HCT116 (cell line): Measurements from ENCODE around the gene PIK3CD. TPM values are rescaled to one million over a fixed set of nuclear protein-coding genes. Genes with fewer than 3 reads are reported as not detected.

Source experiments
- ATAC-seq: fragments of 200-7000 bp; cut with Tn5 transposase; 2 replicates; pipeline ENCODE4 v1.9.1; 2020; ENCODE audit warnings: mild to moderate bottlenecking, moderate library complexity
- BruUV-seq: library from RNA; stranded (reverse); fragments of 400-500 nt; replicated peaks from 2 replicates; lab custom pipeline; 2021; lab: Mats Ljungman, UMichigan
- CTCF ChIA-PET: fragments of 300-600 bp; sonication (Branson Sonifier 250); formaldehyde crosslinking; loops from one replicate; lab custom pipeline; 2021; ENCODE audit warnings: antibody characterized with exemption; lab: Charles Lee
- POLR2A ChIA-PET: fragments of 300-600, 350-600 bp; sonication (Branson Sonifier 250); formaldehyde crosslinking; loops from one replicate; lab custom pipeline; 2021; ENCODE audit warnings: antibody characterized with exemption; lab: Charles Lee
- RAD21 ChIA-PET, 2 experiments: fragments of 300-600 bp; sonication (Branson Sonifier 250); formaldehyde crosslinking; loops; one replicate each; lab custom pipeline; 2023; ENCODE audit warnings: low total read pairs in 2 of 2; ENCODE audit not compliant: uncharacterized antibody in 2 of 2, unreplicated experiment in 2 of 2, low non-redundant PET in 1 of 2; lab: Charles Lee
- DNase-seq: peaks from one replicate; pipeline ENCODE4 v3.0.0-alpha.2; 2010; ENCODE audit warnings: low read depth, low spot score
- H2AFZ ChIP-seq: fragments of 200-600 bp; shearing (Covaris generic), sonication (generic); 2 replicates; pipeline ENCODE4 v1.6.1; 2017; ENCODE audit warnings: low read depth, mixed run types, mixed read lengths, antibody characterized with exemption, low read length; ENCODE audit not compliant: poor library complexity, severe bottlenecking
- H3K27ac ChIP-seq: 2 replicates; pipeline ENCODE4 v1.5.1; 2012; ENCODE audit warnings: low read depth, low read length
- H3K27me3 ChIP-seq: fragments of 200-600 bp; sonication (generic); 2 replicates; pipeline ENCODE4 v1.6.1; 2016; ENCODE audit warnings: mixed run types, low read length, mixed read lengths; ENCODE audit not compliant: insufficient read depth
- H3K36me3 ChIP-seq, 2 experiments: fragments of 200-500 bp in 1 of 2; fragments of 200-600 bp in 1 of 2; sonication (Bioruptor generic) in 1 of 2; sonication (generic) in 1 of 2; 2 replicates each; pipeline versions ENCODE4 v1.5.1 to v1.6.1; 2014 to 2016; ENCODE audit warnings: low read length in 2 of 2, inconsistent platforms in 1 of 2, mixed read lengths in 1 of 2, mixed run types in 1 of 2; ENCODE audit not compliant: insufficient read depth in 2 of 2, control insufficient read depth in 1 of 2
- H3K4me1 ChIP-seq, 2 experiments: fragments of 200-600 bp in 1 of 2; sonication (generic) in 1 of 2; 2 replicates each; pipeline versions ENCODE4 v1.5.1 to v1.6.1; 2012 to 2017; ENCODE audit warnings: low read length in 2 of 2, inconsistent platforms in 1 of 2, mild to moderate bottlenecking in 1 of 2, mixed read lengths in 1 of 2, mixed run types in 1 of 2, moderate library complexity in 1 of 2; ENCODE audit not compliant: insufficient read depth in 2 of 2, control insufficient read depth in 1 of 2
- H3K4me2 ChIP-seq: fragments of 200-600 bp; sonication (generic); 2 replicates; pipeline ENCODE4 v1.6.1; 2017; ENCODE audit warnings: mixed run types, low read length, mixed read lengths
- H3K4me3 ChIP-seq, 2 experiments: fragments of 200-600 bp in 1 of 2; sonication (generic) in 1 of 2; replicated peaks in 1 of 2; 2 replicates each; pipeline ENCODE4 v1.5.1; 2011 to 2016; ENCODE audit warnings: low read length in 2 of 2, control low read depth in 1 of 2, low read depth in 1 of 2, mild to moderate bottlenecking in 1 of 2, mixed read lengths in 1 of 2, mixed run types in 1 of 2
- H3K79me2 ChIP-seq: fragments of 200-600 bp; sonication (generic); 2 replicates; pipeline ENCODE4 v1.6.1; 2017; ENCODE audit warnings: mild to moderate bottlenecking, mixed run types, low read length, moderate library complexity, mixed read lengths; ENCODE audit not compliant: insufficient read depth
- H3K9ac ChIP-seq: fragments of 200-600 bp; sonication (generic); 2 replicates; pipeline ENCODE4 v1.6.1; 2016; ENCODE audit warnings: low read length, mixed read lengths
- H3K9me2 ChIP-seq: fragments of 200-600 bp; sonication (generic), shearing (Covaris generic); 2 replicates; pipeline ENCODE4 v1.6.1; 2017; ENCODE audit warnings: mixed run types, mild to moderate bottlenecking, moderate library complexity; ENCODE audit not compliant: insufficient read depth
- H3K9me3 ChIP-seq, 2 experiments: fragments of 200-500 bp in 1 of 2; fragments of 200-600 bp in 1 of 2; sonication (Bioruptor generic) in 1 of 2; sonication (generic) in 1 of 2; 2 replicates each; pipeline ENCODE4 v1.6.1; 2014 to 2017; ENCODE audit warnings: low read length in 2 of 2, mixed read lengths in 2 of 2, inconsistent platforms in 1 of 2, low read depth in 1 of 2, mild to moderate bottlenecking in 1 of 2, mixed run types in 1 of 2, moderate library complexity in 1 of 2; ENCODE audit not compliant: control insufficient read depth in 1 of 2, insufficient read depth in 1 of 2
- H4K20me1 ChIP-seq: fragments of 200-600 bp; sonication (generic), shearing (Covaris generic); 2 replicates; pipeline ENCODE4 v1.6.1; 2017; ENCODE audit warnings: mixed run types, mild to moderate bottlenecking, moderate library complexity; ENCODE audit not compliant: insufficient read depth
- CEBPB ChIP-seq: IDR thresholded peaks from 2 replicates; pipeline ENCODE4 v1.6.1; 2012; ENCODE audit warnings: low read depth
- EGR1 ChIP-seq: IDR thresholded peaks from 2 replicates; pipeline ENCODE4 v1.6.1; 2012; ENCODE audit warnings: low read depth
- ELF1 ChIP-seq: IDR thresholded peaks from 2 replicates; pipeline ENCODE4 v1.6.1; 2012; ENCODE audit warnings: low read depth, borderline replicate concordance
- EZH2 ChIP-seq: fragments of 200-600 bp; sonication (generic); IDR thresholded peaks from 2 replicates; pipeline ENCODE4 v1.6.1; 2017; ENCODE audit warnings: antibody characterized with exemption, mixed run types
- EZH2phosphoT487 ChIP-seq: fragments of 200-600 bp; IDR thresholded peaks from 2 replicates; pipeline ENCODE4 v1.6.1; 2018; ENCODE audit warnings: antibody characterized with exemption, borderline replicate concordance
- JUND ChIP-seq: IDR thresholded peaks from 2 replicates; pipeline ENCODE4 v1.6.1; 2012
- POLR2A ChIP-seq: IDR thresholded peaks from 2 replicates; pipeline ENCODE4 v1.7.0; 2011; ENCODE audit warnings: borderline replicate concordance; ENCODE audit not compliant: insufficient read depth, insufficient read length; ENCODE audit errors: extremely low read depth
- RAD21 ChIP-seq: IDR thresholded peaks from 2 replicates; pipeline ENCODE4 v1.6.1; 2012; ENCODE audit warnings: low read depth, mild to moderate bottlenecking
- SP1 ChIP-seq: IDR thresholded peaks from 2 replicates; pipeline ENCODE4 v1.6.1; 2012; ENCODE audit warnings: low read depth
- SRF ChIP-seq: IDR thresholded peaks from 2 replicates; pipeline ENCODE4 v1.6.1; 2012; ENCODE audit warnings: low read depth
- ZFX ChIP-seq: fragments of 450-650 bp; IDR thresholded peaks from 2 replicates; pipeline ENCODE4 v1.6.1; 2017
- ZNF274 ChIP-seq: fragments of 200-500 bp; sonication (Bioruptor generic); IDR thresholded peaks from 2 replicates; pipeline ENCODE4 v1.6.1; 2014; ENCODE audit warnings: mild to moderate bottlenecking, low read depth, low read length, inconsistent platforms
- intact Hi-C: fragments of 100-400 bp; cut with micrococcal nuclease; formaldehyde crosslinking; loops from 2 replicates; pipeline ENCODE4 v1.10.0; 2022
- total RNA-seq: library from RNA; stranded (reverse); gene quantifications from one replicate; pipeline ENCODE4 v1.2.1, GENCODE V29; 2021; ENCODE audit not compliant: unreplicated experiment
- TF ChIP-seq, protein P1 (sequence below): IDR thresholded peaks from 2 replicates; pipeline ENCODE4 v1.6.1; 2011; ENCODE audit warnings: mild to moderate bottlenecking, low read length, moderate library complexity; ENCODE audit not compliant: insufficient replicate concordance; ENCODE audit errors: extremely low read depth
- TF ChIP-seq, protein P2 (sequence below), 3 experiments: fragments of 200-600 bp in 1 of 3; sonication (generic) in 1 of 3; IDR thresholded peaks in 2 of 3; conservative IDR thresholded peaks in 1 of 3; 2 replicates each; pipeline ENCODE4 v1.5.1; 2012 to 2017; ENCODE audit warnings: low read depth in 2 of 3, low read length in 2 of 3, antibody characterized with exemption in 1 of 3, borderline replicate concordance in 1 of 3, control low read depth in 1 of 3, mild to moderate bottlenecking in 1 of 3, mixed read lengths in 1 of 3, mixed run types in 1 of 3, moderate library complexity in 1 of 3; ENCODE audit not compliant: insufficient read depth in 1 of 3

The PIK3CD gene
- total RNA-seq, 1 experiment from 2014 or later: 9.2 TPM

DNA sequence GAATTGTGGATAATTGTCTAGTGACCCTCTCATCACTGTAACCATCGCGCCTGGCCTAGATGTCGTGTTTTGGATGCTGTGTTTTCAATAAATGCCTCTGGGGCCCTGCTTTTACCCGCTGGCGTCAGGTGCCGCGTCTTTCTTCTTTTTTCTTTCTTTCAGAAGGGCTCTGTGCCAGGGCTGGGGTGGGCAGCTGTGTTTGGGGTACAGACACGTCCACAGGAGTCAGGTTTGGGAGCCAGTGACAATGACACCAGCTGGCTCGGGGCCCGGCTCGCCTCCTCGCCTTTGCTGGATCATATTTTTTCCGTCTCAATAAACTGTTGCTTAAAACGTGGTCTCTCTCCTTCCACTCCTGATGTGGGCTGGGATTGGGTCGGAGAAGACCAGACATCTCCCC, 46.7 kb upstream of the PIK3CD start:
- no peak overlapping the region for H3K4me2 ChIP-seq
- TF ChIP-seq EZH2 (no peak), SP1 (no peak), RAD21 (no peak), SRF (no peak), ZNF274 (no peak), CEBPB (no peak), EGR1 (no peak), EZH2phosphoT487 (no peak), ZFX (no peak), ELF1 (no peak), JUND (no peak), POLR2A (no peak)
- TF ChIP-seq, protein P1, sequence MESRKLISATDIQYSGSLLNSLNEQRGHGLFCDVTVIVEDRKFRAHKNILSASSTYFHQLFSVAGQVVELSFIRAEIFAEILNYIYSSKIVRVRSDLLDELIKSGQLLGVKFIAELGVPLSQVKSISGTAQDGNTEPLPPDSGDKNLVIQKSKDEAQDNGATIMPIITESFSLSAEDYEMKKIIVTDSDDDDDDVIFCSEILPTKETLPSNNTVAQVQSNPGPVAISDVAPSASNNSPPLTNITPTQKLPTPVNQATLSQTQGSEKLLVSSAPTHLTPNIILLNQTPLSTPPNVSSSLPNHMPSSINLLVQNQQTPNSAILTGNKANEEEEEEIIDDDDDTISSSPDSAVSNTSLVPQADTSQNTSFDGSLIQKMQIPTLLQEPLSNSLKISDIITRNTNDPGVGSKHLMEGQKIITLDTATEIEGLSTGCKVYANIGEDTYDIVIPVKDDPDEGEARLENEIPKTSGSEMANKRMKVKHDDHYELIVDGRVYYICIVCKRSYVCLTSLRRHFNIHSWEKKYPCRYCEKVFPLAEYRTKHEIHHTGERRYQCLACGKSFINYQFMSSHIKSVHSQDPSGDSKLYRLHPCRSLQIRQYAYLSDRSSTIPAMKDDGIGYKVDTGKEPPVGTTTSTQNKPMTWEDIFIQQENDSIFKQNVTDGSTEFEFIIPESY: no peak
- TF ChIP-seq, protein P2, sequence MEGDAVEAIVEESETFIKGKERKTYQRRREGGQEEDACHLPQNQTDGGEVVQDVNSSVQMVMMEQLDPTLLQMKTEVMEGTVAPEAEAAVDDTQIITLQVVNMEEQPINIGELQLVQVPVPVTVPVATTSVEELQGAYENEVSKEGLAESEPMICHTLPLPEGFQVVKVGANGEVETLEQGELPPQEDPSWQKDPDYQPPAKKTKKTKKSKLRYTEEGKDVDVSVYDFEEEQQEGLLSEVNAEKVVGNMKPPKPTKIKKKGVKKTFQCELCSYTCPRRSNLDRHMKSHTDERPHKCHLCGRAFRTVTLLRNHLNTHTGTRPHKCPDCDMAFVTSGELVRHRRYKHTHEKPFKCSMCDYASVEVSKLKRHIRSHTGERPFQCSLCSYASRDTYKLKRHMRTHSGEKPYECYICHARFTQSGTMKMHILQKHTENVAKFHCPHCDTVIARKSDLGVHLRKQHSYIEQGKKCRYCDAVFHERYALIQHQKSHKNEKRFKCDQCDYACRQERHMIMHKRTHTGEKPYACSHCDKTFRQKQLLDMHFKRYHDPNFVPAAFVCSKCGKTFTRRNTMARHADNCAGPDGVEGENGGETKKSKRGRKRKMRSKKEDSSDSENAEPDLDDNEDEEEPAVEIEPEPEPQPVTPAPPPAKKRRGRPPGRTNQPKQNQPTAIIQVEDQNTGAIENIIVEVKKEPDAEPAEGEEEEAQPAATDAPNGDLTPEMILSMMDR (IDR thresholded peaks at IDR 0.05 in 2 of 3, conservative IDR thresholded peaks at IDR 0.05 in 1 of 3; ENCODE audit: borderline replicate concordance in 1 of 3, insufficient read depth in 1 of 3, low read depth in 2 of 3, low read length in 2 of 3): no peak
- TF ChIP-seq, all 23 proteins: peak for 0
- Histone ChIP-seq H3K27me3 (no peaks in the 10 kb centered on the region), H3K4me1 (no peaks in the 10 kb centered on the region), H3K79me2 (no peaks in the 10 kb centered on the region), H3K9ac (no peak overlapping the region), H3K4me3 (no peak overlapping the region), H3K9me3 (no peaks in the 10 kb centered on the region), H3K36me3 (peaks cover 3 to 23% of the 10 kb centered on the region in 2 experiments; a peak in 3 of 4 replicates), H4K20me1 (no peaks in the 10 kb centered on the region), H3K27ac (no peak overlapping the region), H3K9me2 (no peaks in the 10 kb centered on the region), H2AFZ (no peak overlapping the region)
- POLR2A ChIA-PET: no interaction called here
- CTCF ChIA-PET: no interaction called here
- RAD21 ChIA-PET: no interaction called here
- no peak for DNase-seq
- ATAC-seq: no peak
- BruUV-seq: no TSS peak
- intact Hi-C loops: no loop called here
